RKO (cell line): ENCODE data around the gene IFI30.
"Not testable (repeated sequence)": the region's sequence is repeated elsewhere in the genome, so short reads cannot be mapped to it uniquely, and the experiment has no call there.

Experiments
- DNase-seq: peaks from one replicate; pipeline ENCODE4 v3.0.0-alpha.2; 2016; ENCODE audit warnings: low spot score

IFI30 gene

GRCh38 chr19:18152817-18153555, 20.6 kb upstream of the IFI30 start, which contains the start of gene PIK3R2:
TSS of gene PIK3R2 (plus strand) at chr19:18153163. CDS start at chr19:18155880, 2,717 bp downstream.
- peak; percentile 99 for DNase-seq

- no peak for DNase-seq
These were observed 20.0 kb upstream of the IFI30 start for GRCh38 chr19:18153556-18154134.

- DNase-seq: no peak
These were observed 18.2 kb upstream of the IFI30 start for GRCh38 chr19:18155095-18156087.

GRCh38 chr19:18156268-18156667, 17.3 kb upstream of the IFI30 start:
- DNase-seq: no peak

GRCh38 chr19:18156841-18157464, 16.7 kb upstream of the IFI30 start:
- peak; percentile 35 for DNase-seq

- no peak for DNase-seq
These were observed 16.0 kb upstream of the IFI30 start for GRCh38 chr19:18157465-18158063.

- DNase-seq: no peak
These were observed 15.1 kb upstream of the IFI30 start for GRCh38 chr19:18158467-18158866.

GRCh38 chr19:18159059-18159616, 14.5 kb upstream of the IFI30 start:
- not testable (repeated sequence) for DNase-seq

GRCh38 chr19:18159810-18160209, 13.8 kb upstream of the IFI30 start:
- no peak for DNase-seq

- peak; percentile 50 for DNase-seq
These were observed 13.1 kb upstream of the IFI30 start for GRCh38 chr19:18160493-18160970.

- peak; percentile 64 for DNase-seq
These were observed 12.5 kb upstream of the IFI30 start for GRCh38 chr19:18160971-18161635.

- DNase-seq: no peak
These were observed 12.0 kb upstream of the IFI30 start for GRCh38 chr19:18161636-18162002.

GRCh38 chr19:18164072-18164471, 9.5 kb upstream of the IFI30 start:
- DNase-seq: no peak

- no peak for DNase-seq
These were observed 7.6 kb upstream of the IFI30 start for GRCh38 chr19:18165794-18166544.

- no peak for DNase-seq
These were observed 6.6 kb upstream of the IFI30 start for GRCh38 chr19:18167011-18167410.

- peak; percentile 53 for DNase-seq
These were observed 5.5 kb upstream of the IFI30 start for GRCh38 chr19:18167975-18168645.

GRCh38 chr19:18168673-18169381, 4.8 kb upstream of the IFI30 start:
- DNase-seq: no peak

GRCh38 chr19:18170714-18171255, 2.8 kb upstream of the IFI30 start:
- no peak for DNase-seq
